K562 (cell line): ENCODE data around the gene NCOA4. TPM values are rescaled to one million over a fixed set of nuclear protein-coding genes. Genes with fewer than 3 reads are reported as not detected.

Experiments
- ATAC-seq: fragments of 200-7000 bp; cut with Tn5 transposase; 3 replicates; pipeline ENCODE4 v1.9.1; 2020; ENCODE audit warnings: moderate library complexity
- BruUV-seq: library from RNA; stranded (reverse); fragments of 400-500 nt; replicated peaks from 2 replicates; lab custom pipeline; 2021; lab: Mats Ljungman, UMichigan
- CTCF ChIA-PET: fragments of 300-600 bp; formaldehyde crosslinking; extraction: SDS; loops from one replicate; lab custom pipeline; 2021; ENCODE audit warnings: low intra/inter-chr PET ratio; lab: Yijun Ruan, JAX
- POLR2A ChIA-PET: fragments of 300-600, 350-650 bp; sonication (Branson Sonifier 250); formaldehyde crosslinking; extraction: SDS; loops from one replicate; lab custom pipeline; 2021; ENCODE audit warnings: antibody characterized with exemption, inconsistent platforms; lab: Yijun Ruan, JAX
- DNase-seq, 4 experiments: peaks; one replicate each; pipeline versions ENCODE4 v3.0.0 to v3.0.0-alpha.2; 2011 to 2018; ENCODE audit warnings: low spot score in 3 of 4, mixed read lengths in 3 of 4; ENCODE audit errors: extremely low read depth in 1 of 4
- FAIRE-seq: peaks from 2 replicates; lab custom pipeline; 2011; peaks lifted over from hg19 to GRCh38; lab: Jason Lieb, UNC
- H2AFZ ChIP-seq: 2 replicates; pipeline ENCODE4 v1.6.0; 2011; ENCODE audit warnings: low read depth, low read length, control low read depth, inconsistent platforms
- H3K27ac ChIP-seq: fragments of 200-600 bp; 3 replicates; pipeline ENCODE4 v1.8.0; 2011; ENCODE audit warnings: low read depth, mild to moderate bottlenecking, control low read depth, inconsistent platforms, low read length, moderate library complexity, mixed read lengths; ENCODE audit errors: extremely low read depth
- H3K27me3 ChIP-seq, 2 experiments: fragments of 300-600 bp in 1 of 2; 2 replicates in 1 of 2; 3 replicates in 1 of 2; pipeline versions ENCODE4 v1.6.0 to v1.8.0; 2011; ENCODE audit warnings: inconsistent platforms in 2 of 2, low read length in 2 of 2, mild to moderate bottlenecking in 1 of 2, mixed read lengths in 1 of 2, moderate library complexity in 1 of 2; ENCODE audit not compliant: control insufficient read depth in 2 of 2, insufficient read depth in 2 of 2
- H3K36me3 ChIP-seq: fragments of 300-600 bp; 3 replicates; pipeline ENCODE4 v1.8.0; 2011; ENCODE audit warnings: mild to moderate bottlenecking, low read length, inconsistent platforms; ENCODE audit not compliant: control insufficient read depth, insufficient read depth
- H3K4me1 ChIP-seq, 2 experiments: fragments of 200-600 bp in 1 of 2; replicated peaks in 1 of 2; 2 replicates in 1 of 2; 3 replicates in 1 of 2; pipeline versions ENCODE4 v1.5.1 to v1.8.0; 2011; ENCODE audit warnings: inconsistent platforms in 2 of 2, low read length in 2 of 2, mild to moderate bottlenecking in 1 of 2, mixed read lengths in 1 of 2, moderate library complexity in 1 of 2; ENCODE audit not compliant: control insufficient read depth in 2 of 2, insufficient read depth in 2 of 2
- H3K4me2 ChIP-seq: 2 replicates; pipeline ENCODE4 v1.6.1; 2011; ENCODE audit warnings: low read length, control low read depth, inconsistent platforms, mixed read lengths; ENCODE audit not compliant: insufficient read depth
- H3K4me3 ChIP-seq: fragments of 200-600 bp; sonication (generic), shearing (Covaris generic); 2 replicates; pipeline ENCODE4 v1.5.1; 2016; ENCODE audit warnings: control low read depth, inconsistent platforms
- H3K79me2 ChIP-seq: fragments of 200-600 bp; 3 replicates; pipeline ENCODE4 v1.8.0; 2011; ENCODE audit warnings: low read length, inconsistent platforms; ENCODE audit not compliant: control insufficient read depth, insufficient read depth
- H3K9ac ChIP-seq, 2 experiments: 2 replicates each; pipeline versions ENCODE4 v1.6.0 to v1.6.1; 2011; ENCODE audit warnings: low read depth in 2 of 2, low read length in 2 of 2, control low read depth in 1 of 2, inconsistent platforms in 1 of 2, mild to moderate bottlenecking in 1 of 2, mixed read lengths in 1 of 2; ENCODE audit not compliant: insufficient read depth in 1 of 2
- H3K9me1 ChIP-seq: one replicate; pipeline ENCODE4 v1.6.0; 2011; ENCODE audit warnings: inconsistent platforms, mild to moderate bottlenecking, low read length, moderate library complexity; ENCODE audit not compliant: control insufficient read depth, insufficient read depth
- H3K9me3 ChIP-seq: replicated peaks from 2 replicates; pipeline ENCODE4 v1.5.1; 2011; ENCODE audit warnings: low read depth, low read length, inconsistent platforms; ENCODE audit not compliant: control insufficient read depth, insufficient read depth
- H4K20me1 ChIP-seq: replicated peaks from 2 replicates; pipeline ENCODE4 v1.6.1; 2011; ENCODE audit warnings: low read length, inconsistent platforms, mixed read lengths; ENCODE audit not compliant: control insufficient read depth, insufficient read depth
- CBFA2T2 ChIP-seq: fragments of 450-650 bp; conservative IDR thresholded peaks from 2 replicates; pipeline ENCODE4 v1.6.1; 2017; ENCODE audit warnings: mild to moderate bottlenecking
- CBFA2T3 ChIP-seq: fragments of 450-650 bp; IDR thresholded peaks from 2 replicates; pipeline ENCODE4 v1.6.1; 2017
- ELF4 ChIP-seq: fragments of 450-650 bp; formaldehyde crosslinking; IDR thresholded peaks from 2 replicates; pipeline ENCODE4 v1.4.0; 2022; ENCODE audit warnings: missing genetic modification characterization
- HNRNPLL ChIP-seq: fragments of 200-400 bp; formaldehyde crosslinking; IDR thresholded peaks from 2 replicates; pipeline ENCODE4 v1.6.1; 2017; ENCODE audit warnings: low read length, low read depth, mild to moderate bottlenecking; ENCODE audit not compliant: poor library complexity, severe bottlenecking
- NCOA2 ChIP-seq, 2 experiments: fragments of 450-650 bp; IDR thresholded peaks; 2 replicates each; pipeline ENCODE4 v1.6.1; 2018; ENCODE audit warnings: mild to moderate bottlenecking in 2 of 2, moderate library complexity in 1 of 2; ENCODE audit not compliant: partially characterized antibody in 2 of 2
- NFIX ChIP-seq: fragments of 250-450 bp; sonication (Bioruptor Pico); IDR thresholded peaks from 2 replicates; pipeline ENCODE4 v1.4.0; 2020; ENCODE audit warnings: low read depth, mild to moderate bottlenecking, moderate library complexity
- PRMT5 ChIP-seq: sonication (generic); formaldehyde crosslinking; IDR thresholded peaks from 2 replicates; pipeline ENCODE4 v1.5.0; 2020; ENCODE audit warnings: missing genetic modification reagents
- PTRF ChIP-seq: fragments of 450-650 bp; IDR thresholded peaks from 2 replicates; pipeline ENCODE4 v1.6.1; 2016; ENCODE audit warnings: mild to moderate bottlenecking, missing genetic modification characterization, missing compliant biosample characterization
- RERE ChIP-seq: sonication (generic); formaldehyde crosslinking; IDR thresholded peaks from 2 replicates; pipeline ENCODE4 v1.8.0; 2023; ENCODE audit warnings: missing genetic modification reagents, mild to moderate bottlenecking, borderline replicate concordance
- SMAD3 ChIP-seq: fragments of 450-650 bp; formaldehyde crosslinking; conservative IDR thresholded peaks from 2 replicates; pipeline ENCODE4 v1.4.0; 2020; ENCODE audit warnings: mild to moderate bottlenecking
- SMARCB1 ChIP-seq: IDR thresholded peaks from 2 replicates; pipeline ENCODE4 v1.6.1; 2011; ENCODE audit warnings: improper control_type of control experiment, low read depth; ENCODE audit not compliant: insufficient read length
- TAL1 ChIP-seq: fragments of 450-650 bp; IDR thresholded peaks from 2 replicates; pipeline ENCODE4 v1.6.1; 2016; ENCODE audit warnings: mild to moderate bottlenecking
- TCF3 ChIP-seq: sonication (generic); formaldehyde crosslinking; IDR thresholded peaks from 2 replicates; pipeline ENCODE4 v1.4.0; 2020; ENCODE audit warnings: mild to moderate bottlenecking, missing genetic modification reagents
- ZNF197 ChIP-seq: fragments of 200-800 bp; sonication (Bioruptor generic); IDR thresholded peaks from 2 replicates; pipeline ENCODE4 v1.6.1; 2016; ENCODE audit warnings: low read depth, missing genetic modification characterization, missing compliant biosample characterization
- ZNF274 ChIP-seq: IDR thresholded peaks from 2 replicates; pipeline ENCODE4 v1.6.1; 2011; ENCODE audit warnings: low read depth, mild to moderate bottlenecking, low read length, moderate library complexity, borderline replicate concordance
- ZNF3 ChIP-seq: fragments of 250-450 bp; sonication (Bioruptor Pico); IDR thresholded peaks from 2 replicates; pipeline ENCODE4 v1.5.0; 2021; ENCODE audit warnings: mild to moderate bottlenecking, moderate library complexity
- ZNF347 ChIP-seq: fragments of 450-650 bp; formaldehyde crosslinking; IDR thresholded peaks from 2 replicates; pipeline ENCODE4 v1.4.0; 2020; ENCODE audit warnings: low read depth, mild to moderate bottlenecking, moderate library complexity
- ZNF431 ChIP-seq: sonication (generic); formaldehyde crosslinking; IDR thresholded peaks from 2 replicates; pipeline ENCODE4 v1.8.0; 2022; ENCODE audit warnings: mild to moderate bottlenecking, missing genetic modification reagents
- ZNF77 ChIP-seq: fragments of 250-450 bp; sonication (Bioruptor Pico); IDR thresholded peaks from 2 replicates; pipeline ENCODE4 v1.5.0; 2020
- WGBS: fragments of 100-300 bp; shearing (Covaris generic); methylation state at CpG from one replicate; pipeline ENCODE4 v1.1.6; 2016; ENCODE audit warnings: low coverage, mixed read lengths; ENCODE audit not compliant: insufficient coverage; ENCODE audit errors: missing lambda C conversion rate; 5-methylcytosine and 5-hydroxymethylcytosine counted together
- in situ Hi-C: fragments of 300-500 bp; cut with MboI; formaldehyde crosslinking; loops from 4 replicates; pipeline ENCODE4 v1.15.0; 2018; ENCODE audit warnings: inconsistent platforms, mixed read lengths
- intact Hi-C: fragments of 100-400 bp; cut with micrococcal nuclease; formaldehyde crosslinking; loops from 2 replicates; pipeline ENCODE4 v1.14.2; 2022
- polyA plus RNA-seq, 8 experiments: library from polyadenylated mRNA; depleted of rRNA in 4 of 8; stranded (reverse) in 5 of 8; unstranded in 3 of 8; fragments of >200 nt; fragmentation: Nextera tagmentation in 2 of 8; fragmentation: Illumina TruSeq in 1 of 8; extraction: Ambion mirVana in 2 of 8; extraction: Trizol in 1 of 8; gene quantifications; 2 replicates each; pipeline versions ENCODE4 v1.2.1 to v1.2.3, GENCODE V29; 2011 to 2014; ENCODE audit warnings: inconsistent platforms in 1 of 8, missing spikeins in 1 of 8
- total RNA-seq, 7 experiments: library from RNA; depleted of rRNA in 6 of 7; stranded (reverse); fragments of >200 nt in 6 of 7; fragmentation: Illumina TruSeq in 2 of 7; extraction: Trizol in 2 of 7; gene quantifications; 2 replicates each; pipeline versions ENCODE4 v1.2.1 to v1.2.3, GENCODE V29; 2011 to 2021; ENCODE audit warnings: low replicate concordance in 1 of 7

Gene NCOA4
- total and polyA plus RNA-seq, 9 of the 15 experiments (the other 6 are each of a cell fraction or from before 2014, with no cell fraction given): 89.8 to 283 (median 181) TPM

GRCh38 chr10:46014206-46014605, 16.2 kb downstream of the NCOA4 start:
- Histone ChIP-seq H3K4me3 (no peak overlapping the region), H3K27me3 (no peaks in the 10 kb centered on the region), H3K4me1 (peaks cover 6 to 24% of the 10 kb centered on the region in 2 experiments; a peak in 4 of 5 replicates), H4K20me1 (peaks cover 8% of the 10 kb centered on the region), H3K4me2 (no peak overlapping the region), H3K9me1 (no peaks in the 10 kb centered on the region), H2AFZ (no peak overlapping the region), H3K79me2 (peaks cover 69% of the 10 kb centered on the region)
- ATAC-seq (no peak), DNase-seq (no peak)
- CTCF ChIA-PET: no interaction called here
- WGBS: 76% methylated on average over 5 of the region's 5 CpGs
- TF ChIP-seq ZNF77 (CRISPR knock-in tag) (no peak), CBFA2T3 (peak; percentile 51), SMAD3 (CRISPR knock-in tag) (no peak), TAL1 (0 out of 2 replicates have a peak, but pooled peaks have one; percentile 15), ZNF347 (no peak), PTRF (tag) (no peak), ZNF431 (CRISPR knock-in tag) (no peak), PRMT5 (no peak), ELF4 (CRISPR knock-in tag) (no peak), CBFA2T2 (peak; percentile 23; the same call in 1 of the 2 replicates), ZNF274 (no peak), NCOA2 (IDR thresholded peaks at IDR 0.05; ENCODE audit: partially characterized antibody in 2 of 2) (no peak), HNRNPLL (no peak), SMARCB1 (no peak), ZNF3 (CRISPR knock-in tag) (no peak), RERE (no peak), NFIX (CRISPR knock-in tag) (no peak), ZNF197 (no peak), TCF3 (CRISPR knock-in tag) (0 out of 2 replicates have a peak, but pooled peaks have one; percentile 17)
- TF ChIP-seq, all 486 proteins: peak for 4
- peaks cover 93% of the 10 kb centered on the region for H3K36me3 ChIP-seq
- in situ Hi-C loops (no loop called here), intact Hi-C loops (no loop called here)
- no peaks in the 10 kb centered on the region for H3K9me3 ChIP-seq
- BruUV-seq: no TSS peak
- H3K9ac ChIP-seq: no peak overlapping the region
- POLR2A ChIA-PET: interaction anchor here (0.6 to 0.9 kb wide), 2 partner anchors 9 to 16 kb away, joined by 3 to 5 read pairs; no protein-coding TSS in a partner anchor
- FAIRE-seq: no peak
- H3K27ac ChIP-seq: no peak overlapping the region
